ENCODE results near the gene SPSB1. TPM values are rescaled to one million over a fixed set of nuclear protein-coding genes. Genes with fewer than 3 reads are reported as not detected.

Gene SPSB1
- total and polyA plus RNA-seq, 2 of the 4 experiments (the other 2 are of a cell fraction), result 16.7 to 19.8 TPM

GRCh38 chr1:9309080-9309479 lies 16.4 kb downstream of the SPSB1 start:
- no peak overlapping the region for H3K27ac ChIP-seq (ENCODE audit: insufficient read depth, low read length)
- no peak overlapping the region for H2AK5ac ChIP-seq (ENCODE audit: low read depth, low read length)
- intact Hi-C loops (cut with micrococcal nuclease), result no loop called here

More at GRCh38 chr1:9309080-9309479, 16.4 kb downstream of the SPSB1 start:
- H2AFZ ChIP-seq (replicated peaks; ENCODE audit: low read length, poor library complexity), result no peak overlapping the region
- H3K9ac ChIP-seq (ENCODE audit: low read depth, low read length), result no peak overlapping the region
- CTCF ChIA-PET, result no interaction called here
- no CpG with 5 or more reads among the region's 8 CpGs for WGBS, 2 experiments (ENCODE audit: extremely low coverage in 2 of 2, insufficient read length in 1 of 2)
- dilution Hi-C loops (cut with HindIII; ENCODE audit: low sequenced_read_pairs, unreplicated experiment) (no loop called here), in situ Hi-C loops (cut with MboI; ENCODE audit: low sequenced_read_pairs) (no loop called here)
- TF ChIP-seq MAFK (IDR thresholded peaks at IDR 0.05; ENCODE audit: low read depth, low read length) (no peak), CEBPB (IDR thresholded peaks at IDR 0.05; ENCODE audit: low read depth, low read length) (no peak), CTCF (conservative IDR thresholded peaks at IDR 0.05; ENCODE audit: low read depth, low read length) (no peak), RFX5 (IDR thresholded peaks at IDR 0.05; ENCODE audit: low read depth, low read length) (no peak), POLR2A (IDR thresholded peaks at IDR 0.05; ENCODE audit: low read depth, low read length) (no peak), MAZ (IDR thresholded peaks at IDR 0.05; ENCODE audit: borderline replicate concordance, low read depth, low read length) (no peak), USF2 (IDR thresholded peaks at IDR 0.05; ENCODE audit: low read depth, low read length) (no peak), FOS (IDR thresholded peaks at IDR 0.05; ENCODE audit: low read depth, low read length) (no peak), ELK1 (IDR thresholded peaks at IDR 0.05; ENCODE audit: borderline replicate concordance, low read depth, low read length) (no peak), RCOR1 (IDR thresholded peaks at IDR 0.05; ENCODE audit: insufficient replicate concordance, low read length) (no peak), BHLHE40 (IDR thresholded peaks at IDR 0.05; ENCODE audit: low read depth, low read length) (no peak)
- no peak overlapping the region for H4K5ac ChIP-seq (ENCODE audit: low read depth, low read length)
- H3K56ac ChIP-seq (ENCODE audit: extremely low read depth, insufficient read depth, low read length), result no peak overlapping the region
- H2AK9ac ChIP-seq (replicated peaks; ENCODE audit: low read depth, low read length, poor library complexity), result no peak overlapping the region
- ATAC-seq (ENCODE audit: low read depth), result no peak
- no TSS peak for BruUV-seq (replicated peaks)
- no peak overlapping the region for H3K4me3 ChIP-seq (ENCODE audit: insufficient read depth, low read depth, low read length)
- no peaks in the 10 kb centered on the region for H3K9me3 ChIP-seq (ENCODE audit: control insufficient read depth, insufficient read depth, low read length)
- H3K4ac ChIP-seq (ENCODE audit: low read depth, low read length), result no peak overlapping the region
- H4K8ac ChIP-seq (ENCODE audit: low read depth in 2 of 2, low read length in 2 of 2), result no peak overlapping the region
- no peak for DNase-seq
- no peaks in the 10 kb centered on the region for H3K27me3 ChIP-seq (ENCODE audit: control insufficient read depth, insufficient read depth, low read length)
- no peak overlapping the region for H2BK5ac ChIP-seq (ENCODE audit: low read depth, low read length, poor library complexity, severe bottlenecking)
- no peak overlapping the region for H3K23ac ChIP-seq (ENCODE audit: low read depth, low read length)
- H3K14ac ChIP-seq (replicated peaks; ENCODE audit: low read depth, low read length), result no peak overlapping the region
- H3K4me1 ChIP-seq (ENCODE audit: control insufficient read depth, insufficient read depth, low read length), result peaks cover under 1% of the 10 kb centered on the region; the same call in 1 of the 2 replicates
- no peak overlapping the region for H2BK20ac ChIP-seq (ENCODE audit: low read depth, low read length)
- H3K79me1 ChIP-seq (ENCODE audit: low read depth in 1 of 2, low read length in 2 of 2), result peaks cover 21 to 91% of the 10 kb centered on the region in 2 experiments
- H2BK120ac ChIP-seq (ENCODE audit: low read depth, low read length), result no peak overlapping the region
- no peak overlapping the region for H4K91ac ChIP-seq (ENCODE audit: insufficient read depth, low read depth, low read length)
- no peak overlapping the region for H3K18ac ChIP-seq (ENCODE audit: low read depth, low read length)
- no peaks in the 10 kb centered on the region for H3K36me3 ChIP-seq (ENCODE audit: control insufficient read depth, insufficient read depth, low read length)
- H3K9me1 ChIP-seq (ENCODE audit: insufficient read depth, low read length), result peaks cover 24% of the 10 kb centered on the region
- POLR2A ChIA-PET (ENCODE audit: unreplicated experiment), result no interaction called here
- no peak overlapping the region for H2BK15ac ChIP-seq (ENCODE audit: low read depth, low read length)
- peaks cover 95% of the 10 kb centered on the region for H4K20me1 ChIP-seq (ENCODE audit: insufficient read depth, low read length)
- no peak overlapping the region for H3K4me2 ChIP-seq (ENCODE audit: low read depth, low read length)

Measured in IMR-90 (cell line).